Ishikawa (cell line): ENCODE results near the gene TMED8.

Experiments used
- CEBPB ChIP-seq: IDR thresholded peaks from 2 replicates; pipeline ENCODE4 v1.6.1; 2012
- CREB1 ChIP-seq: IDR thresholded peaks from 2 replicates; pipeline ENCODE4 v1.6.1; 2012; ENCODE audit warnings: low read depth
- EGR1 ChIP-seq: IDR thresholded peaks from 2 replicates; pipeline ENCODE4 v1.6.1; 2012
- EP300 ChIP-seq: IDR thresholded peaks from 2 replicates; pipeline ENCODE4 v1.6.1; 2012; ENCODE audit warnings: borderline replicate concordance
- FOXM1 ChIP-seq: IDR thresholded peaks from 2 replicates; pipeline ENCODE4 v1.6.1; 2012; ENCODE audit warnings: low read depth, borderline replicate concordance
- NFIC ChIP-seq: IDR thresholded peaks from 2 replicates; pipeline ENCODE4 v1.6.1; 2012
- RAD21 ChIP-seq: IDR thresholded peaks from 2 replicates; pipeline ENCODE4 v1.6.1; 2012; ENCODE audit warnings: low read depth
- REST ChIP-seq: IDR thresholded peaks from 2 replicates; pipeline ENCODE4 v1.6.1; 2012; ENCODE audit warnings: low read depth, mild to moderate bottlenecking
- TAF1 ChIP-seq: IDR thresholded peaks from 2 replicates; pipeline ENCODE4 v1.6.1; 2012; ENCODE audit warnings: low read depth, mild to moderate bottlenecking
- TCF12 ChIP-seq: IDR thresholded peaks from 2 replicates; pipeline ENCODE4 v1.6.1; 2012; ENCODE audit warnings: low read depth
- TEAD4 ChIP-seq: IDR thresholded peaks from 2 replicates; pipeline ENCODE4 v1.6.1; 2012
- USF1 ChIP-seq: IDR thresholded peaks from 2 replicates; pipeline ENCODE4 v1.6.1; 2012
- YY1 ChIP-seq: IDR thresholded peaks from 2 replicates; pipeline ENCODE4 v1.6.1; 2012; ENCODE audit warnings: low read depth
- ZBTB7A ChIP-seq: IDR thresholded peaks from 2 replicates; pipeline ENCODE4 v1.6.1; 2012; ENCODE audit warnings: low read depth
- TF ChIP-seq, protein P1 (sequence below): IDR thresholded peaks from 2 replicates; pipeline ENCODE4 v1.6.1; 2012

The TMED8 gene

DNA sequence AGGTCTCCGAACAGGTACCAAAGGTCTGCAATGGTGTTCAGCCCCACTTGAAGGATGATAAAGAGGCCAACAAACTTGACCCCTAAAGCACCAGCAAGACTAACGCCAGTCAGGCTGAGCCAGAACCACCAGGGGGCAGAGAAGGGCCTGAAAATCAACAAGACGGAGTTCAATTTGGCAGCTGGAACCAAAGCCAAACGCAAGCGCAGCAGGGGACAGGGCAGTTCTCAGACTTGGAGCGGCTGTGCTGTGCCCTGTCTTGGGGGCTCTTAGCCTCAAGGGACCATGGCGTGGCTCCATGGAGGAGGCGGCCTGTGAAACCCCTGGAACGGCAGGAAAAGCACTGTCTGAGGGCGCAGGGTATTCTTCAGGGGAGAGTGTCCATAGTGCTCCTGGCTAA, 75.8 kb downstream of the TMED8 start:
- TF ChIP-seq RAD21: peak; percentile 54; the same call in 1 of the 2 replicates
- TF ChIP-seq NFIC: no peak

DNA sequence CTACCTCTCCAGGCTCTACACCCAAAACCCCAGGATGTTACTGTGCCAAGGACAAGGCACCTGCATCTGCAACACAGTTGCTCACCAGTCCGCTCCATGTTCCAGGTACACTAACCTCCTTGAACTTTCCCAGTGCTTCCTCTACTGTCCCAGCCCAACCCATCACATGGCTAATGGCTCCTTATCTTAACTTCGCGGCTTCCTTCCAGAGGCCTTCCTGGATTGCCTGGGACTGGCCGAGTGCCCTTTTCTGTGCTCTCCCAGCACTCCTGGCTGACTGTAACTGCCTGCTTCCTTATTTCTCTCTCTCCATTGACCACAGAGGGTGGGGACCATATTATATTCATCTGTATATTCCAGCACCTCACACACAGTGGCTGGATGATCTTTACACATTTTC, 77.1 kb downstream of the TMED8 start:
- TF ChIP-seq YY1 (no peak), RAD21 (no peak), ZBTB7A (no peak), EGR1 (no peak), FOXM1 (no peak), USF1 (no peak), CEBPB (no peak), TCF12 (no peak), TAF1 (no peak), NFIC (no peak), EP300 (no peak), REST (no peak)
- TF ChIP-seq, protein P1, sequence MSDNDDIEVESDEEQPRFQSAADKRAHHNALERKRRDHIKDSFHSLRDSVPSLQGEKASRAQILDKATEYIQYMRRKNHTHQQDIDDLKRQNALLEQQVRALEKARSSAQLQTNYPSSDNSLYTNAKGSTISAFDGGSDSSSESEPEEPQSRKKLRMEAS: no peak

GRCh38 chr14:77296906-77297305, 80.0 kb downstream of the TMED8 start:
- TF ChIP-seq, protein P1: no peak
- TF ChIP-seq ZBTB7A (no peak), TEAD4 (no peak), CREB1 (no peak), TCF12 (no peak), REST (no peak), CEBPB (no peak), USF1 (no peak), FOXM1 (no peak), RAD21 (no peak), TAF1 (no peak), NFIC (no peak), YY1 (no peak)

GRCh38 chr14:77296155-77296554, 80.7 kb downstream of the TMED8 start:
- TF ChIP-seq REST: no peak
- peak; percentile 43; the same call in 1 of the 2 replicates for TF ChIP-seq NFIC

DNA sequence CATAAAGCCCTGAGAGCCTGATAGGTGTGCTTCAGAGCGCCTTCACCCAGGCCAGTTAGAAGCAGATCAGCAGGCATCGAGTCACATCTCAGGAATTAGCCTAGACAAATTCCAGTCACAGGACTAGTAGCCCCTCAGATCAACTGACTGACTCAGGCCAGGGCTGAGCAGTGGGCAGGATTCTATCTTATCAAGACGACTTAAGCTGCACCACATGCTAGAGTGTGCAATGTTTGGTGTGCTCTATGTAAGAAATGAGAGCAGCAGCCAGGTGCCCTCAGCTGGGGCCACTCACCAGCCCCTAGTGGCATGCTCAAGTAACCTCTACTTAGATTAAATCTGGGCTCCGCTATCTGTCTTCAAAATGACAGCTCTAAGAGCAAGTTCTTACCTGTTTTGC, 86.2 kb downstream of the TMED8 start:
- no peak for TF ChIP-seq TCF12
- TF ChIP-seq EGR1: no peak
- TF ChIP-seq CEBPB: no peak

DNA sequence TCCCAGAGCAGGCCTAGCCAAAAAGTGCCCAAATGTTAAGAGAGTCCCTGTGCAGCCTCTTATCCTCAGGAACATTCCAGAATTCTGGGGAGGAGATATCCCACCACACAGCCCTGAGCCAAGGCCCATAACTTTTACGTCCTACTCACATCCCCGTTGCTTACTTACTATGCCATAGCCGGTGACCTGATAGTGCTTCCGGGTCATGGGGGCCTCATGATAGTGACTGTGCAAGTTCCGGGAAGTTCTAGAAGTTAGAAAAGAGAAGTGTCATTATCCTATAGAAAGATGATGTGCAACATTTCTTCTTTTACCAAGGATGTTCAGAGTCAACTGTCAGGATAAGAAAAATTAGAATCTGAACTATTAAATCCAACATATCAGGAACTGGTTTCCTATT, 90.3 kb downstream of the TMED8 start:
- TF ChIP-seq RAD21 (no peak), NFIC (no peak), ZBTB7A (no peak), EGR1 (no peak), TAF1 (no peak), FOXM1 (no peak), CEBPB (no peak), USF1 (no peak), TEAD4 (no peak), CREB1 (no peak), TCF12 (no peak), YY1 (no peak)
